ENCODE results near the gene TKTL1. TPM values are rescaled to one million over a fixed set of nuclear protein-coding genes. Genes with fewer than 3 reads are reported as not detected.
"Not testable (repeated sequence)": the region's sequence is repeated elsewhere in the genome, so short reads cannot be mapped to it uniquely, and the experiment has no call there.

Gene TKTL1, protein sequence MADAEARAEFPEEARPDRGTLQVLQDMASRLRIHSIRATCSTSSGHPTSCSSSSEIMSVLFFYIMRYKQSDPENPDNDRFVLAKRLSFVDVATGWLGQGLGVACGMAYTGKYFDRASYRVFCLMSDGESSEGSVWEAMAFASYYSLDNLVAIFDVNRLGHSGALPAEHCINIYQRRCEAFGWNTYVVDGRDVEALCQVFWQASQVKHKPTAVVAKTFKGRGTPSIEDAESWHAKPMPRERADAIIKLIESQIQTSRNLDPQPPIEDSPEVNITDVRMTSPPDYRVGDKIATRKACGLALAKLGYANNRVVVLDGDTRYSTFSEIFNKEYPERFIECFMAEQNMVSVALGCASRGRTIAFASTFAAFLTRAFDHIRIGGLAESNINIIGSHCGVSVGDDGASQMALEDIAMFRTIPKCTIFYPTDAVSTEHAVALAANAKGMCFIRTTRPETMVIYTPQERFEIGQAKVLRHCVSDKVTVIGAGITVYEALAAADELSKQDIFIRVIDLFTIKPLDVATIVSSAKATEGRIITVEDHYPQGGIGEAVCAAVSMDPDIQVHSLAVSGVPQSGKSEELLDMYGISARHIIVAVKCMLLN
- polyA plus RNA-seq, result not detected in 3 replicates
- not detected for polyA plus RNA-seq (2011; ENCODE audit: low read depth)
- polyA plus RNA-seq (2011; cell fraction: cytosol; rRNA removed), result not detected in 2 replicates
- not detected in 2 replicates for polyA plus RNA-seq (2011; cell fraction: nucleus; rRNA removed)
- not detected in 2 replicates for polyA plus RNA-seq (2012; ENCODE audit: low replicate concordance)
- not detected in 3 replicates for polyA minus RNA-seq
- not detected for polyA minus RNA-seq (2011; cell fraction: cytosol; rRNA and poly(A)+ RNA removed)
- not detected in 2 replicates for polyA minus RNA-seq (2011; cell fraction: nucleus; rRNA and poly(A)+ RNA removed)

DNA sequence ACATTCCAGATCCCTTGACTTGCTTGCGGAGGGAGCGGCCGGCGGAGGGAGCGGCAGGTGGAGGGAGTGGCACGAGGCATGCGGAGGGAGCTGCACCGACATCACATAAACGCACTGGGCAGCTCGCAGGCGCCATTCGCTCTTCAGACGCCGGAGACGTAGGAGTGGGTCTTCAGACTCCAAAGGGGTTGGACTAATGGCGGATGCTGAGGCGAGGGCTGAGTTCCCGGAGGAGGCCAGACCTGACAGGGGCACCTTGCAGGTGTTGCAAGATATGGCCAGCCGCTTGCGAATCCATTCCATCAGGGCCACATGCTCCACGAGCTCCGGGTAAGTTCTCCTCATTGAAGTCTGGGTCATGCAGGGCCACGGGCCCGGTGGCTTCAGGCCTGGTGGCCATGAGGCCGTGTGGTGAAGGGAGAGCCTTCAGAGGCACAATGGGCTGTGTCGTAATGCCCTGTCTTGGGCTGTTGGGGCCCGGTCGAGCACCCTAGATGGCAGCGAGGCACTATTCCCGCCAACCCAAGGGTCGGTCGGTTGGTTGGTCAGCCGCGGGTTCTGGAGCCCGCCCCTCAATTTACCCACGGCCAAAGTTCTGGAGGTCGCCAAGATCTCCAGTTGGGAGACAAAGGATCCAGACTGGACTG, at the start of gene TKTL1:
Gene TKTL1 (plus strand): TSS at position 132 of the 647 bp plus-strand sequence. CDS start 65 bp downstream, at position 197.
- no peak within 1 kb of the TSS for H3K27ac ChIP-seq (ENCODE audit: control insufficient read depth, insufficient read depth, low read length)
- no peaks in the 10 kb centered on the region for H3K9me3 ChIP-seq (ENCODE audit: control insufficient read depth, low read depth, low read length)
- H3K27me3 ChIP-seq (ENCODE audit: control insufficient read depth, extremely low read depth, insufficient read depth, low read length), result no peaks in the 10 kb centered on the region
- no peaks in the 10 kb centered on the region for H3K9me1 ChIP-seq (ENCODE audit: control insufficient read depth, extremely low read depth, insufficient read depth, low read length)
- no peak within 1 kb of the TSS for H3K4me3 ChIP-seq (ENCODE audit: control insufficient read depth in 2 of 3, extremely low read depth in 1 of 3, insufficient read depth in 2 of 3, low read depth in 1 of 3, low read length in 3 of 3)
- no peaks in the 10 kb centered on the region for H4K20me1 ChIP-seq (ENCODE audit: control insufficient read depth, extremely low read depth, insufficient read depth, low read length)
- H2AFZ ChIP-seq (ENCODE audit: control insufficient read depth, low read length), result no peak within 1 kb of the TSS
- H3K4me2 ChIP-seq (ENCODE audit: control insufficient read depth, extremely low read depth, insufficient read depth, low read depth, low read length), result no peak within 1 kb of the TSS
- H3K4me1 ChIP-seq (ENCODE audit: control insufficient read depth, extremely low read depth, insufficient read depth, low read length), result no peaks in the 10 kb centered on the region
- no peaks in the 10 kb centered on the region for H3K79me2 ChIP-seq (ENCODE audit: control insufficient read depth, insufficient read depth, low read length)
- no peak for TF ChIP-seq EZH2 (IDR thresholded peaks at IDR 0.05; ENCODE audit: low read length)
- TF ChIP-seq, protein P1, sequence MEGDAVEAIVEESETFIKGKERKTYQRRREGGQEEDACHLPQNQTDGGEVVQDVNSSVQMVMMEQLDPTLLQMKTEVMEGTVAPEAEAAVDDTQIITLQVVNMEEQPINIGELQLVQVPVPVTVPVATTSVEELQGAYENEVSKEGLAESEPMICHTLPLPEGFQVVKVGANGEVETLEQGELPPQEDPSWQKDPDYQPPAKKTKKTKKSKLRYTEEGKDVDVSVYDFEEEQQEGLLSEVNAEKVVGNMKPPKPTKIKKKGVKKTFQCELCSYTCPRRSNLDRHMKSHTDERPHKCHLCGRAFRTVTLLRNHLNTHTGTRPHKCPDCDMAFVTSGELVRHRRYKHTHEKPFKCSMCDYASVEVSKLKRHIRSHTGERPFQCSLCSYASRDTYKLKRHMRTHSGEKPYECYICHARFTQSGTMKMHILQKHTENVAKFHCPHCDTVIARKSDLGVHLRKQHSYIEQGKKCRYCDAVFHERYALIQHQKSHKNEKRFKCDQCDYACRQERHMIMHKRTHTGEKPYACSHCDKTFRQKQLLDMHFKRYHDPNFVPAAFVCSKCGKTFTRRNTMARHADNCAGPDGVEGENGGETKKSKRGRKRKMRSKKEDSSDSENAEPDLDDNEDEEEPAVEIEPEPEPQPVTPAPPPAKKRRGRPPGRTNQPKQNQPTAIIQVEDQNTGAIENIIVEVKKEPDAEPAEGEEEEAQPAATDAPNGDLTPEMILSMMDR (optimal IDR thresholded peaks at IDR 0.05 in 1 of 3, IDR thresholded peaks at IDR 0.05 in 1 of 3, conservative IDR thresholded peaks at IDR 0.05 in 1 of 3; ENCODE audit: extremely low read depth in 1 of 3, insufficient read depth in 2 of 3, low read length in 3 of 3), result no peak
- FAIRE-seq, result no peak
- dilution Hi-C loops (cut with MboI; ENCODE audit: extremely low pct_ligation_motif_present, low sequenced_read_pairs), result no loop called here
- no peaks in the 10 kb centered on the region for H3K36me3 ChIP-seq (ENCODE audit: control insufficient read depth in 2 of 2, extremely low read depth in 1 of 2, insufficient read depth in 2 of 2, low read length in 2 of 2)
- no peak for DNase-seq (ENCODE audit: low read depth, low spot score)
- no peak within 1 kb of the TSS for H3K9ac ChIP-seq (ENCODE audit: control insufficient read depth, extremely low read depth, insufficient read depth, low read length)

DNA sequence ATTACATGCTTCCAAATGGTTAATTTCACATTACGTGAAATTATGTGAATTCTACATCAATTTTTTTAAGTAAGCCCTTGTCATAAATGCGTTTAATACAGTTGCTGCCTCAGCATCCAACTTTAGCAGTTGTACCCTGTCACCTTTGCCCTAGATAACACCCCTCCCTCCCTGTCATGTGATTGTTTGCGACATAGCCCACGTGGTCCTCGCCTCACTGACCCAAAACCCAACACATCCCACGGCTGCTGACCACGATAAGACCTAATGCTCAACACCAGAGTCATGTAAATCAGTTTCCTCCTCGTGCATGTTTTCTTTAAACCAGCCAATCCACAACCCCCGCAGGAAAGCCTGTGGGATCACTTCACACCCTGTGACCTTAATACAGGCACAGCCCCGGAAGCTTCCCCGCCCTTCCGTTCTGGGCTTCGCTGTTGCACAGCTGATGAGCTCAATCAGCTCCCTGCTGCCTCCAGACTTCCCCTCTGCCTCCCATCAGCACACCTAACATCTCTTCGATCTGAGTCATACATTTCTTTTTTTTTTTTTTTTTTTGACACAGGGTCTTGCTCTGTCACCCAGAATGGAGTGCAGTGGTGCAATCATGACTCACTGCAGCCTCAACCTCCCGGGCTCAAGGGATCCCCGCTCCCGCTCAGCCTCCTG, 48.1 kb upstream of the TKTL1 start:
- H3K4me3 ChIP-seq (ENCODE audit: control insufficient read depth in 2 of 3, extremely low read depth in 1 of 3, insufficient read depth in 2 of 3, low read depth in 1 of 3, low read length in 3 of 3); FAIRE-seq; H3K9ac ChIP-seq (ENCODE audit: control insufficient read depth, extremely low read depth, insufficient read depth, low read length); H4K20me1 ChIP-seq (ENCODE audit: control insufficient read depth, extremely low read depth, insufficient read depth, low read length); H3K27me3 ChIP-seq (ENCODE audit: control insufficient read depth, extremely low read depth, insufficient read depth, low read length); H3K36me3 ChIP-seq (ENCODE audit: control insufficient read depth in 2 of 2, extremely low read depth in 1 of 2, insufficient read depth in 2 of 2, low read length in 2 of 2); H2AFZ ChIP-seq (ENCODE audit: control insufficient read depth, low read length); H3K9me3 ChIP-seq (ENCODE audit: control insufficient read depth, low read depth, low read length); dilution Hi-C loops (cut with MboI; ENCODE audit: extremely low pct_ligation_motif_present, low sequenced_read_pairs); H3K79me2 ChIP-seq (ENCODE audit: control insufficient read depth, insufficient read depth, low read length); H3K4me2 ChIP-seq (ENCODE audit: control insufficient read depth, extremely low read depth, insufficient read depth, low read depth, low read length); DNase-seq (ENCODE audit: low read depth, low spot score); H3K9me1 ChIP-seq (ENCODE audit: control insufficient read depth, extremely low read depth, insufficient read depth, low read length); H3K4me1 ChIP-seq (ENCODE audit: control insufficient read depth, extremely low read depth, insufficient read depth, low read length); H3K27ac ChIP-seq (ENCODE audit: control insufficient read depth, insufficient read depth, low read length): not testable (repeated sequence)

DNA sequence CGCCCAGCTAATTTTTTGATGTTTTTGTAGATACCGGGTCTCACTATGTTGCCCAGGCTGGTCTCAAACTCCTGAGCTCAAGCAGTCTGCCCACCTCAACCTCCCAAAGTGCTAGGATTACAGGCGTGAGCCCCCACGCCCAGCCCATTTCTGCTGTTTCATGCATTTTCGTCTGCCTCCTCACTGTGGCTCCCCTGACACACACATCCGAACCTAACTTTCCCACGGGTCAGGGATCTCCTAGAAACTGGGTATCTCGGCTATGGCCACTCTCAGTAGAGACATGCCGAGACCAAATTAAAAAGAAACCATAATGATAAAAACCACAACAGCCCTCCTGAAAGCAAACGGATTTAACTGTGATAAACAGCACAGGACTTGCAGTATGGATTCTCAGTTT, 47.5 kb upstream of the TKTL1 start:
- H3K79me2 ChIP-seq (ENCODE audit: control insufficient read depth, insufficient read depth, low read length); H3K9ac ChIP-seq (ENCODE audit: control insufficient read depth, extremely low read depth, insufficient read depth, low read length); H3K9me1 ChIP-seq (ENCODE audit: control insufficient read depth, extremely low read depth, insufficient read depth, low read length); dilution Hi-C loops (cut with MboI; ENCODE audit: extremely low pct_ligation_motif_present, low sequenced_read_pairs); H3K4me2 ChIP-seq (ENCODE audit: control insufficient read depth, extremely low read depth, insufficient read depth, low read depth, low read length); H3K4me3 ChIP-seq (ENCODE audit: control insufficient read depth in 2 of 3, extremely low read depth in 1 of 3, insufficient read depth in 2 of 3, low read depth in 1 of 3, low read length in 3 of 3); H3K9me3 ChIP-seq (ENCODE audit: control insufficient read depth, low read depth, low read length); H3K36me3 ChIP-seq (ENCODE audit: control insufficient read depth in 2 of 2, extremely low read depth in 1 of 2, insufficient read depth in 2 of 2, low read length in 2 of 2); H3K4me1 ChIP-seq (ENCODE audit: control insufficient read depth, extremely low read depth, insufficient read depth, low read length); H3K27ac ChIP-seq (ENCODE audit: control insufficient read depth, insufficient read depth, low read length); H3K27me3 ChIP-seq (ENCODE audit: control insufficient read depth, extremely low read depth, insufficient read depth, low read length); H4K20me1 ChIP-seq (ENCODE audit: control insufficient read depth, extremely low read depth, insufficient read depth, low read length); DNase-seq (ENCODE audit: low read depth, low spot score); H2AFZ ChIP-seq (ENCODE audit: control insufficient read depth, low read length); FAIRE-seq: not testable (repeated sequence)

DNA sequence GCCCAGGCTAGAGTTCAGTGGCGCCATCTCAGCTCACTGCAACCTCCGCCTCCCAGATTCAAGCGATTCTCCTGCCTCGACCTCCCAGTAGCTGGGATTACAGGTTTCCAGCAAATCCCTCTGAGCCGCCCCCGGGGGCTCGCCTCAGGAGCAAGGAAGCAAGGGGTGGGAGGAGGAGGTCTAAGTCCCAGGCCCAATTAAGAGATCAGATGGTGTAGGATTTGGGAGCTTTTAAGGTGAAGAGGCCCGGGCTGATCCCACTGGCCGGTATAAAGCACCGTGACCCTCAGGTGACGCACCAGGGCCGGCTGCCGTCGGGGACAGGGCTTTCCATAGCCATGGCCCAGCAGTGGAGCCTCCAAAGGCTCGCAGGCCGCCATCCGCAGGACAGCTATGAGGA, 38.3 kb upstream of the TKTL1 start, which contains the start of gene OPN1MW3:
Gene OPN1MW3 (plus strand): TSS at position 301 of the 400 bp plus-strand sequence. CDS start 38 bp downstream, at position 339.
- H2AFZ ChIP-seq (ENCODE audit: control insufficient read depth, low read length); DNase-seq (ENCODE audit: low read depth, low spot score); H3K36me3 ChIP-seq (ENCODE audit: control insufficient read depth in 2 of 2, extremely low read depth in 1 of 2, insufficient read depth in 2 of 2, low read length in 2 of 2); H3K27ac ChIP-seq (ENCODE audit: control insufficient read depth, insufficient read depth, low read length); H3K4me2 ChIP-seq (ENCODE audit: control insufficient read depth, extremely low read depth, insufficient read depth, low read depth, low read length); H3K27me3 ChIP-seq (ENCODE audit: control insufficient read depth, extremely low read depth, insufficient read depth, low read length); H3K4me1 ChIP-seq (ENCODE audit: control insufficient read depth, extremely low read depth, insufficient read depth, low read length); H3K4me3 ChIP-seq (ENCODE audit: control insufficient read depth in 2 of 3, extremely low read depth in 1 of 3, insufficient read depth in 2 of 3, low read depth in 1 of 3, low read length in 3 of 3); dilution Hi-C loops (cut with MboI; ENCODE audit: extremely low pct_ligation_motif_present, low sequenced_read_pairs); FAIRE-seq; H3K9me1 ChIP-seq (ENCODE audit: control insufficient read depth, extremely low read depth, insufficient read depth, low read length); H3K9me3 ChIP-seq (ENCODE audit: control insufficient read depth, low read depth, low read length); H3K9ac ChIP-seq (ENCODE audit: control insufficient read depth, extremely low read depth, insufficient read depth, low read length); H4K20me1 ChIP-seq (ENCODE audit: control insufficient read depth, extremely low read depth, insufficient read depth, low read length); H3K79me2 ChIP-seq (ENCODE audit: control insufficient read depth, insufficient read depth, low read length): not testable (repeated sequence)
